GM18951 (cell line): ENCODE measurements around the gene GIPR.
"Not testable (repeated sequence)": the region's sequence is repeated elsewhere in the genome, so short reads cannot be mapped to it uniquely, and the experiment has no call there.

Experiments used
- POLR2A ChIP-seq: IDR thresholded peaks from 4 replicates; pipeline ENCODE4 v1.6.1; 2011; ENCODE audit warnings: mild to moderate bottlenecking; ENCODE audit not compliant: insufficient read length, insufficient read depth; ENCODE audit errors: extremely low read depth
- in situ Hi-C: fragments of 300-500 bp; cut with MboI; formaldehyde crosslinking; loops from one replicate; pipeline ENCODE4 v1.12.0; 2022; ENCODE audit warnings: low sequenced_read_pairs, mixed read lengths, inconsistent platforms; ENCODE audit not compliant: unreplicated experiment

GIPR gene, protein sequence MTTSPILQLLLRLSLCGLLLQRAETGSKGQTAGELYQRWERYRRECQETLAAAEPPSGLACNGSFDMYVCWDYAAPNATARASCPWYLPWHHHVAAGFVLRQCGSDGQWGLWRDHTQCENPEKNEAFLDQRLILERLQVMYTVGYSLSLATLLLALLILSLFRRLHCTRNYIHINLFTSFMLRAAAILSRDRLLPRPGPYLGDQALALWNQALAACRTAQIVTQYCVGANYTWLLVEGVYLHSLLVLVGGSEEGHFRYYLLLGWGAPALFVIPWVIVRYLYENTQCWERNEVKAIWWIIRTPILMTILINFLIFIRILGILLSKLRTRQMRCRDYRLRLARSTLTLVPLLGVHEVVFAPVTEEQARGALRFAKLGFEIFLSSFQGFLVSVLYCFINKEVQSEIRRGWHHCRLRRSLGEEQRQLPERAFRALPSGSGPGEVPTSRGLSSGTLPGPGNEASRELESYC

DNA sequence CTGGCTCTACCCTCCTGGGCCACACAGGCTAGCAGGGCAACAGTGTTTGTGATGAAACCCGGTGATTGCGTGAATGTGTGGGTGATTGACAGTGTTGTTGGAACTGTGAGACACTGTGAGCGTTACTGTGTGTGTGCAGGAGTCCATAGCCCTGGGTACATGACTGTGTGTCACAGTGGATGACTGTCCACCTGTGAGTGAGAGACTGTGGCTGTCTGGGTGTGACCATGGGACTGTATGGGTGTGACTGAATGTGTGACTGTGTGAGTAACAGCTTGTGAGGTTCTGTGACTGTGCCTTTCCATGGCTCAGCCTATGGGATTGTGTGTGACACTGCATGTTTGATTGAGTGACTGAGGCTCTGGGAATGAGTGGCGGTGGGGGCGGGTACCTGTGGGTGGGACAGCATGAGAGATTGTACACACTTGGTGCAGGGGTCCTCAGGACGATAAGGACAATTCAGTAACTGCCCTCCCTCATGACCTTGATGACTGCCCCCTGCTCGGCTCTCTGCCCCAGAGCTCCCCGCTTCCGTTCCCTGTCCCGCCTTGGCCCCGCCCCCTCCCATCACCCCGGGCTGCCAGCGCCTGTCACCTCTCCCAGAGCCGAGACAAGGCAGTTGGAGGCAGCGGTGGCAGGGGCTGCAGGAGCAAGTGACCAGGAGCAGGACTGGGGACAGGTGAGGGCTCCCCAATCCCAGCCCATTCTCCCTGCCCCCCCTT, at the start of gene GIPR:
TSS of gene GIPR (plus strand) at position 602 of the 722 bp plus-strand sequence. CDS start 1,300 bp downstream, outside the sequence.
- TF ChIP-seq POLR2A = peak; percentile 76
- in situ Hi-C loops = no loop called here

DNA sequence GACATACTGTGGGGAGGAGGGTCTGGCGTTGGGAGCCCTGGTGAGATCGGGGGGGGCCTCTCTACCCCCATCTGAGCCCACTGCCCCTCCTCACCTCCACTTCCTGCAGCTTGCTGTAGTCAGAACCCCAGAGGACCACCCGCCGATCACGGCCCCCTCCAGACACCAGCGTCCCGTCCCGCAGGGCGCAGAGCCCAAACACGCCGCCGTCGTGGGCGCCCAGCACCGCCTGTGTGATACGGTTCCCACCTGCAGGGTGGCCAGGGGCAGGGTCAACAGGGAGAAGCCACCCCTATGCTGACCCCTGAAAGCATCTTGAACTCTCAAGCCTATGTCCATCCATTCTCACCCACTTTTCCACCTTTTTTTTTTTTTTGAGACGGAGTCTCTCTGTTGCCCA, 46.6 kb upstream of the GIPR start:
- in situ Hi-C loops = no loop called here
- no peak for TF ChIP-seq POLR2A

DNA sequence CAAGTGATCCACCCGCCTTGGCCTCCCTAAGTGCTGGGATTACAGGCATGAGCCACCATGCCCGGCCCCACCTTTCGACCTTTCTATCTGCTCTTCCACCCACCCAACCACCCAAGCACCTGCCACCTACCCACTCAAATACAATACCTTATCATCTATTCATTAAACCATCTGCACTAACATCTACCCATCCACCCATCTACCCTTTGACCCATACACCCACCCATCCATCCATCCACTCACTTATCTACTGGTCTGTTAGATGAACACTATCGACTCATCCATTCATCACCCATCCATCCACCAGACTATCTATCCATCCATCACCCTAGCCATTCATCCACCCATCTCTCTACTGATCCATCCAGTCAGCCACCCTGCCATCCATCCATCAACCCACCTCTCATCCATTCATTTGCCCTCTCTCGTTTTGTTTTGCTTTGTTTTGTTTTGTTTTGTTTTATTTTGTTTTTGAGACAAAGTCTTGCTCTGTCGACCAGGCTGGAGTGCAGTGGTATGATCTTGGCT, 46.0 kb upstream of the GIPR start:
- TF ChIP-seq POLR2A = no peak
- in situ Hi-C loops = no loop called here

DNA sequence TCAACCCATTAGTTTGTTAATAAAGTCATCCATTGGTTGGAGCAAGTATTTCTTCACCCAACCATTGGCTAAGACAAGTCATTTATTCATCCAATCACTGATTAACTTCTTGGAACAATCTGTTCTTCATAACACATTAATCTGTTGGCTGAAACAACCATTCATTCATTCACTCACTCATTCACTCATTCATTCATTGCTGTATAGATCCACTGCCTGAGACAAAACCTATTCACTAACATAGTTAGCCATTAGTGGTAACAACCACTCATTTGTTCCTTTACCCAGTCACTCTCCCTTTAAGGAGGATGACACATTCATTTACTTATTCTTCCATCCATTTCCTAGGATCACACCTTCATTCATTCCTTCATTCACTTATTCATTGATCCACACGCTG, 44.0 kb upstream of the GIPR start:
- TF ChIP-seq POLR2A = no peak
- in situ Hi-C loops = no loop called here

DNA sequence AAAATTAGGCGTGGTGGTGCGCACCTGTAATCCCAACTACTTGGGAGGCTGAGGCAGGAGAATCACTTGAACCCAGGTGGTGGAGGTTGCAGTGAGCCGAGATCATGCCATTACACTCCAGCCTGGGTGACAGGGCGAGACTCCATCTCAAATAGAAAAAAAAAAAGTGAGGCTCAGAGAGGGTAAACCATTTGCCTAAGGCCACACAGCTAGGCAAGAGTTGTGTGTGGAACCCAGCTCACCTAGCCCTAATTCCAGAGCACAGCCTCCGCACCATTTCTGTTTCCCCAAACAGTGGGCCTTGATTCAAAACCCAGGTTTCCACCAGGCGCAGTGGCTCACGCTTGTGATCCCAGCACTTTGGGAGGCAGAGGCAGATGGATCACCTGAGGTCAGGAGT, 39.8 kb upstream of the GIPR start:
- in situ Hi-C loops = not testable (repeated sequence)

DNA sequence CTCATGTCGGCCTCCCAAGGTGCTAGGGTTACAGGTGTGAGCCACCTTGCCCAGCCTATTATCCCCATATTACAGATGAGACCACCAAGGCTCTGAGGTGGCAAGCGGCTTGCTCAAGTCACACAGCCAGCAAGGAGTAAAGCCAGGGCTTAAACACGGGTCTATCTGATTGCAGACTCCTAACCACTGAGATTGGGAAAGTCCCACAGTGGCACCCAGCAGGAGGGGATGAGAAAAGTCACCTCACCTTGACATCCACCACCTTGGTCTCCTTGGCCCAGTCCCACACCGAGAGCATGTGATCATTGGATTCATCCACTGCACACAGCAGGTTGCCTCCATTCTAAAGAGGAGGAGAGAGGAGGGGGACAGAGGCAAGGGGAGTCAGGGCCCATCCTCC, 38.3 kb upstream of the GIPR start:
- in situ Hi-C loops = no loop called here
- TF ChIP-seq POLR2A = no peak

DNA sequence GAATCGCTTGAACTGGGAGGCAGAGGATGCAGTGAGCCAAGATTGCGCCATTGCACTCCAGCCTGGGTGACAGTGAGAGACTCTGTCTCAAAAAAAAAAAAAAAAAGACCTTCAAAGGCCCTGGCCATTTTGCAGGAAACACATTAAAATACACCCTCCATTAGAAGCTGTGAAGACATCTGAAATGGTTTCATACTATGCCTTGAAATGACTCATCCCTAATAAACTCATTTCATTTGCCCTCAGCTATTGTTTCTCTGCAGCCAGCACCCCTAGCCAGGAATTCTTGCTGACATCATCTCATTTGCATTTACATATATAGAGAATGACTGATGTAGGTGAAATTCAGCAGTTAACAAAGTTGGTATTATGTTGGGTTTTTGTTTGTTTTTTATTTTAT, 37.6 kb upstream of the GIPR start:
- TF ChIP-seq POLR2A = no peak
- in situ Hi-C loops = no loop called here

DNA sequence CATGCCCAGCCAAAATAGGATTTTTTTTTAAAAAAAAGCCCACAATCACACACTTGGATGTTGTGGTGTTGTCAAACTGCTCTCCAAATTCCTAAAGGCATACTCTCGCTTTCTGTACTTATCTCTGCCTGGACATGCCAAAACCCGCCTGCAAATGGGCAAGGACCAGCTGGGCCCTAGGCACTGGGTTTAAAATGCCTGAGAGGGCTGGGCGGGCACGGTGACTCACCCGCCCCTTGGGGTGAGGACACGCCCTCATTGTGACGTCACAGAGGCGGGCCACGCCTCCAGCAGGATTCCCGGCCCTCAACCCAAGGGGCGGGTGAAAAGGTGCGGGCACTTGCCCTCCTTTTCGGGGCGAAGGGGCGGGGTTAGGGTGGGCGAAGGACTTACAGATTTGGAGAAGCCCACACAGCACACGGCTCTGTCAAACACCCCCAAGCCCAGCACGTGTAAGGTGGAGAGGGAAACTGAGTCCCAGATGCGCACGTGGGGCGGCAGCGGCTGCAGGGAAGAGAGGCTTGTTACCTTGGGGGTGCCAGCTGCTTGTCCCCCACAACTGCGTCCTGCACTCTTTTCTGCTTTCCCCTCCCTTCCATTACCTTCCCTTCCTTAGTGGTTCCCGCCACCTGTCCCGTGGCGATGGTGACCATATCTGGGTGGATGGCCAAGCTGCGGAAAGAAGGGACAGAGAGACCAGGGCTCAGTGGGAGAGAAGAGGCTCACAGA, 35.4 kb upstream of the GIPR start:
- in situ Hi-C loops = no loop called here
- no peak for TF ChIP-seq POLR2A

DNA sequence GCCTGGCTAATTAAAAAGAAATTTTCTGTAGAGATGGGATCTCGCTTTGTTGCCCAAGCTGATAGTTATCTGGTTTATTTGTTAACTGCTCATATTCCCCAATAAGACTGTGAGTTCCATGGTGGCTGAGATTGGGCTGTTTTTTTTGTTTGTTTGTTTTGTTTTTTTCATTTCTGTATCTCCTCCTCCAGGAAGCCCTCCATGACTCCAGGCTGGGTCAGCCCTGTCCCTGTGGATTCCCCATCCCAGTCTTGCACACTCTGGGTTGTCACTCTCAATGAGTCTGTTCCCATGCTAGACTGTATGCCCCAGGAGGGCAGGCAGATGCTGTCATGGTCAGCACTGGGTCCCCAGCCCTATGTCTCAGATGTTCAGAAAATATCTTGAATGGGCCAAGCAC, 31.7 kb upstream of the GIPR start:
- no peak for TF ChIP-seq POLR2A
- in situ Hi-C loops = no loop called here

DNA sequence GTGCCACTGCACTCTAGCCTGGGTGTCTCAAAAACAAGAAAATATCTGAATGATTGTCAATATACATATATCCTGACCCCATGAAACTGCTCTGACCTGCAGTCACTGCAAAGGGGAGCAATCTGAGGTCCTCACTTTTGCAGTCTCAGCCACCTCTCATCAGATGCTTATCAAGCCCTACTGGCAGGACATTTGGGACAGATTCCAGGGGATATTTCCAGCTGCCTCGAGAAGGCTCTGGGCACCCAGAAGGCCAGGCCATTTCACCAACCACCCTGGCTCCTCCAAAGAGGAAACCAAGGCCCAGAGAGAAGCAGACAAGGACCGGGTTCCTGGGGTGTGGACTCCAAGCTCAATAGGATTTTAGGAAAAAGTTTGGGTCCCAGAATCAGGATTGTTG, 31.1 kb upstream of the GIPR start:
- TF ChIP-seq POLR2A = no peak
- in situ Hi-C loops = no loop called here

DNA sequence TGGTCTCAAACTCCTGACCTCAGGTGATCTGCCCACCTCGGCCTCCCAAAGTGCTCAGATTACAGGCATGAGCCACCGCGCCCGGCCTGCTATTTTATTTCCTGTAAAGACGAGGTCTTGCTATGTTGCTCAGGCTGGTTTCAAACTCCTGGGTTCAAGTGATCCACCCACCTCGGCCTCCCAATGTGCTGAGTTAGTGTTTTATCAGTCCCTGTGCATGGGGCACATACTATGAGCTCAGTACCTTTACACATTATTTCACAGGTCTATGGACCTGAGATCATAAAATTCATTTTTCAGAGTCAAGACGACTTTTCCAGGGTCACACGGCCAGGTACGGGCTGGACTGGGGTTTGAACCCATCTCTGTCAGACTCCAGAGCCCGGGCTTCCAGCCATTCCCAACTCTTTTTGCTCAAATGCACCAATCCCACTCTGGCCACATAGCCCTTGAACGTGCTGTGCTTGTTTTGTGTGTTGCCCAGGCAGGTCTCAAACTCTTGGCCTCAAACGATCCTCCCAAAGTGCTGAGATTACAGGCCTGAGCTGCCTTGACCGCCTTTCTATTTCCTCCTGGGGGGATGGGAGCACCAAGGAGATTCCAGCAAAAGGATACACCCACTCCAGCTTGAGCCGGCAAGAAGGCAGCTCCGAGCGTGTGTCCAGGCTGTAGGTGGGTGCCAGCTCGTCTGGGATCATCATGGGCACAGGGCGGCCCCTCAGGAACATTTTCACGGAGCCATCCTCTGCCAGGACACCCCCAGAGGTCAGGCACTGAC, 29.9 kb upstream of the GIPR start:
- TF ChIP-seq POLR2A = no peak
- in situ Hi-C loops = no loop called here

DNA sequence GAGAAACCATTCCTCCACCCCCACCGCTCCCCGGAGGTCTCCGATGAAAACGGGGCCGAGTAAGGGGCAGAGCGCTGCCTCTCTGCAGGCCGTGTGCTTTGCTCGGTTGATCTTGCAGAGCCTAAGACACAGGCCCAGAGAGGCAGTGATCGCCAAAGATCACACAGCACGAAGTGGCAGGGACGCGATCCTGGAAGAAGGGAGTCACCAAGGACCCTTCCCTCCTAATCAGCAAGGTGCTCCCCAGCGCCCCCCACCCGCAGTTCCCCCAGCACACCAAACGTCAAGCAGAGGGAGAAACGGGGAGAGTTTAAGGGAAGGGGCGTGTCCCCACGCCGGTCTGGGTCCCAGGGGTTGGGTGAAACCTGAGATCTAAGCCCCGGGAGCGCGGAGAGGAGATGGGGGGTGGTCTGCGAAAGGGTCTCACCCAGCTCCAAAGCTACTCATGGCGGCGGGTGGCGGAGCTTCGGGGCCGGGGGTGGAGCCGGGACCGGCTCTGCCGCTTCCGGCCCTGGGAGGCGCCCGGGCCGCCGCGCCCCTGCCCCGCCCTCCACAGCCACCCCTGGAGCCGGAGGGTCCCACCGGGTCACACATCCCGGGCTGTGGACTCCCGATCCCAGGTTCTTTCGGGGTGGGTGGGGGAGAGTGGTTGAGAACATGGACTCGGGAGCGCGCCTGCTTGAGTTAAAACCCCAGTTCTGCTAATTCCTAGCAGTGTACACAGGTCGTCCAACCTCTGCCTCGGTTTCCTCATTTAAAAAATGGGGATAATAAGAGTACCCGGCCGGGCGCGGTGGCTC, 28.9 kb upstream of the GIPR start, which contains the start of gene EML2:
TSS of gene EML2 (minus strand) at position 468 of the 800 bp plus-strand sequence. CDS start at position 447, 21 bp downstream.
- TF ChIP-seq POLR2A = peak; percentile 70
- in situ Hi-C loops = no loop called here
